ENCODE measurements around the gene PADI2. TPM values are rescaled to one million over a fixed set of nuclear protein-coding genes. Genes with fewer than 3 reads are reported as not detected.

Gene PADI2
- polyA plus RNA-seq, 1 donor (not counting 4 experiments of a cell fraction or from before 2014, with no cell fraction given) = 0.13 TPM

DNA sequence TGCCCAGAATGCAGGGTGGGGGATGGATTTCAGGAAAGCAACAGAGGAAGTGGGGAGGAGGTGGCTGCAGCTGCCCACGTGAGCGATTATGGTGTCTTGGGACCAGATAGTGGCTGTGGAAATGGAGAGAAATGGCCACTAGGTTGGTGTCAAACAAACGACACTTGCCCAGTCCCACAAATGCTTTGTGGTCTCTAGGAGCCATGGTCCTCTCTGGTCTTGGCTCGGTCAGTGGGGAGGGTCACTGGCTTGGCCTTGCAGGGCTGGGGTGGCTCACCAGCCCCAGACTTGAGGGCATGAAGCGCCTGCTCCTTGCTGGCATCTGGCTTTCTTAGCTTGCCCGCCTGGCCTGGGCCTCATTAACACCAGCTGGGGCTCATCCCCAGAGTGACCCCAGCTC, 7.2 kb downstream of the PADI2 start:
- DNase-seq (ENCODE audit: low read depth, low spot score) = no peak
- no peak for FAIRE-seq

GRCh38 chr1:17110555-17110926, 8.7 kb downstream of the PADI2 start:
- H3K9me3 ChIP-seq (ENCODE audit: control insufficient read depth, low read depth, low read length) = no peaks in the 10 kb centered on the region
- no peak overlapping the region for H3K9ac ChIP-seq (ENCODE audit: control insufficient read depth, extremely low read depth, insufficient read depth, low read length)
- no peaks in the 10 kb centered on the region for H3K9me1 ChIP-seq (ENCODE audit: control insufficient read depth, extremely low read depth, insufficient read depth, low read length)
- H3K27me3 ChIP-seq (ENCODE audit: control insufficient read depth, extremely low read depth, insufficient read depth, low read length) = no peaks in the 10 kb centered on the region
- no peak overlapping the region for H3K4me2 ChIP-seq (ENCODE audit: control insufficient read depth, extremely low read depth, insufficient read depth, low read depth, low read length)
- no peaks in the 10 kb centered on the region for H3K79me2 ChIP-seq (ENCODE audit: control insufficient read depth, insufficient read depth, low read length)
- peaks cover 16% of the 10 kb centered on the region for H3K4me1 ChIP-seq (ENCODE audit: control insufficient read depth, extremely low read depth, insufficient read depth, low read length)
- no peak overlapping the region for H3K4me3 ChIP-seq (ENCODE audit: control insufficient read depth in 2 of 3, extremely low read depth in 1 of 3, insufficient read depth in 2 of 3, low read depth in 1 of 3, low read length in 3 of 3)
- DNase-seq (ENCODE audit: low read depth, low spot score) (no peak), FAIRE-seq (no peak)
- no peaks in the 10 kb centered on the region for H4K20me1 ChIP-seq (ENCODE audit: control insufficient read depth, extremely low read depth, insufficient read depth, low read length)
- no peak overlapping the region for H3K27ac ChIP-seq (ENCODE audit: control insufficient read depth, insufficient read depth, low read length)
- H3K36me3 ChIP-seq (ENCODE audit: control insufficient read depth in 2 of 2, extremely low read depth in 1 of 2, insufficient read depth in 2 of 2, low read length in 2 of 2) = no peaks in the 10 kb centered on the region
- dilution Hi-C loops (cut with MboI; ENCODE audit: extremely low pct_ligation_motif_present, low sequenced_read_pairs) = no loop called here
- TF ChIP-seq CTCF (optimal IDR thresholded peaks at IDR 0.05 in 1 of 3, IDR thresholded peaks at IDR 0.05 in 1 of 3, conservative IDR thresholded peaks at IDR 0.05 in 1 of 3; ENCODE audit: extremely low read depth in 1 of 3, insufficient read depth in 2 of 3, low read length in 3 of 3) (no peak), EZH2 (IDR thresholded peaks at IDR 0.05; ENCODE audit: low read length) (no peak)
- no peak overlapping the region for H2AFZ ChIP-seq (ENCODE audit: control insufficient read depth, low read length)

More for the DNA sequence above, 7.2 kb downstream of the PADI2 start:
- dilution Hi-C loops (cut with MboI; ENCODE audit: extremely low pct_ligation_motif_present, low sequenced_read_pairs) = no loop called here
- Histone ChIP-seq H3K4me3 (ENCODE audit: control insufficient read depth in 2 of 3, extremely low read depth in 1 of 3, insufficient read depth in 2 of 3, low read depth in 1 of 3, low read length in 3 of 3) (no peak overlapping the region), H3K27me3 (ENCODE audit: control insufficient read depth, extremely low read depth, insufficient read depth, low read length) (no peaks in the 10 kb centered on the region), H3K36me3 (ENCODE audit: control insufficient read depth in 2 of 2, extremely low read depth in 1 of 2, insufficient read depth in 2 of 2, low read length in 2 of 2) (no peaks in the 10 kb centered on the region), H3K27ac (ENCODE audit: control insufficient read depth, insufficient read depth, low read length) (no peak overlapping the region), H3K9me1 (ENCODE audit: control insufficient read depth, extremely low read depth, insufficient read depth, low read length) (no peaks in the 10 kb centered on the region), H3K9me3 (ENCODE audit: control insufficient read depth, low read depth, low read length) (no peaks in the 10 kb centered on the region), H4K20me1 (ENCODE audit: control insufficient read depth, extremely low read depth, insufficient read depth, low read length) (no peaks in the 10 kb centered on the region), H3K9ac (ENCODE audit: control insufficient read depth, extremely low read depth, insufficient read depth, low read length) (no peak overlapping the region), H2AFZ (ENCODE audit: control insufficient read depth, low read length) (no peak overlapping the region), H3K79me2 (ENCODE audit: control insufficient read depth, insufficient read depth, low read length) (no peaks in the 10 kb centered on the region), H3K4me1 (ENCODE audit: control insufficient read depth, extremely low read depth, insufficient read depth, low read length) (peaks cover 16% of the 10 kb centered on the region), H3K4me2 (ENCODE audit: control insufficient read depth, extremely low read depth, insufficient read depth, low read depth, low read length) (no peak overlapping the region)
- TF ChIP-seq CTCF (optimal IDR thresholded peaks at IDR 0.05 in 1 of 3, IDR thresholded peaks at IDR 0.05 in 1 of 3, conservative IDR thresholded peaks at IDR 0.05 in 1 of 3; ENCODE audit: extremely low read depth in 1 of 3, insufficient read depth in 2 of 3, low read length in 3 of 3) (no peak), EZH2 (IDR thresholded peaks at IDR 0.05; ENCODE audit: low read length) (no peak)
